Measurements from ENCODE around the gene NKD1. TPM values are rescaled to one million over a fixed set of nuclear protein-coding genes. Genes with fewer than 3 reads are reported as not detected.
A peak's percentile ranks its signal among the peaks of the same experiment; 100 is the strongest.

The NKD1 gene
- total and polyA plus RNA-seq, 2 donors from 2014 or later = 1.1 to 9.9 TPM

DNA sequence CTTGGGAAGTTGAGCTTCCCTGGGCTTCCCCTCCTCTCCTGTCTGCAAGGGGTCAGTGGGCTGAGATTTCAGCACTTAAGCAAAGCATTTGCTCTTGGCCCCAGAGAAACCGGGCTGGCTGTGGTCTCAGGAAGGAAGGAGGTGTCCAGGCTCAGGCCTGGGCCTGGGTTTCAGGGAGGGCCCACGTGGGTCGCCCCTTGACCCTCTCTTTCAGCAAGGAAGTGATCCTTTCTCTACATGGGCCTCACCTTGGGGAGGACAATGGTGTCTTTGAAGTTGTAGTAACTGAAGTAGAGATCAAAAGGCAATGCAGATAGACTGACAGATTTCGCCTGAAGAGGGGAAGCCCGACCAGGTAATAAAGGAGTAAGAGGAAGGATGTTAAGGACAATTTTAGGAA, 147.9 kb downstream of the NKD1 start:
- Histone ChIP-seq H3K36me3 (ENCODE audit: control insufficient read depth in 2 of 3, insufficient read depth in 3 of 3, low read length in 3 of 3) (no peaks in the 10 kb centered on the region), H3K4me1 (ENCODE audit: control insufficient read depth in 2 of 3, insufficient read depth in 2 of 3, low read depth in 1 of 3, low read length in 3 of 3) (peaks cover 0 to 8% (median 0%) of the 10 kb centered on the region in 3 donors), H3K9me3 (ENCODE audit: control insufficient read depth in 2 of 3, insufficient read depth in 1 of 3, low read length in 3 of 3) (no peaks in the 10 kb centered on the region), H3K9ac (ENCODE audit: low read length in 3 of 3) (no peak overlapping the region), H3K27ac (ENCODE audit: low read depth in 2 of 2, low read length in 2 of 2) (peak overlapping the region in 1 of 2 donors; percentile 9), H3K4me3 (ENCODE audit: low read length in 3 of 3) (no peak overlapping the region), H3K27me3 (ENCODE audit: control insufficient read depth, insufficient read depth, low read length) (no peaks in the 10 kb centered on the region)
- DNase-seq (no peak), FAIRE-seq (no peak)
- intact Hi-C loops (cut with DNase I) = no loop called here
- TF ChIP-seq, protein P1, sequence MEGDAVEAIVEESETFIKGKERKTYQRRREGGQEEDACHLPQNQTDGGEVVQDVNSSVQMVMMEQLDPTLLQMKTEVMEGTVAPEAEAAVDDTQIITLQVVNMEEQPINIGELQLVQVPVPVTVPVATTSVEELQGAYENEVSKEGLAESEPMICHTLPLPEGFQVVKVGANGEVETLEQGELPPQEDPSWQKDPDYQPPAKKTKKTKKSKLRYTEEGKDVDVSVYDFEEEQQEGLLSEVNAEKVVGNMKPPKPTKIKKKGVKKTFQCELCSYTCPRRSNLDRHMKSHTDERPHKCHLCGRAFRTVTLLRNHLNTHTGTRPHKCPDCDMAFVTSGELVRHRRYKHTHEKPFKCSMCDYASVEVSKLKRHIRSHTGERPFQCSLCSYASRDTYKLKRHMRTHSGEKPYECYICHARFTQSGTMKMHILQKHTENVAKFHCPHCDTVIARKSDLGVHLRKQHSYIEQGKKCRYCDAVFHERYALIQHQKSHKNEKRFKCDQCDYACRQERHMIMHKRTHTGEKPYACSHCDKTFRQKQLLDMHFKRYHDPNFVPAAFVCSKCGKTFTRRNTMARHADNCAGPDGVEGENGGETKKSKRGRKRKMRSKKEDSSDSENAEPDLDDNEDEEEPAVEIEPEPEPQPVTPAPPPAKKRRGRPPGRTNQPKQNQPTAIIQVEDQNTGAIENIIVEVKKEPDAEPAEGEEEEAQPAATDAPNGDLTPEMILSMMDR (IDR thresholded peaks at IDR 0.05; ENCODE audit: borderline replicate concordance, extremely low read depth, insufficient read depth) = no peak

DNA sequence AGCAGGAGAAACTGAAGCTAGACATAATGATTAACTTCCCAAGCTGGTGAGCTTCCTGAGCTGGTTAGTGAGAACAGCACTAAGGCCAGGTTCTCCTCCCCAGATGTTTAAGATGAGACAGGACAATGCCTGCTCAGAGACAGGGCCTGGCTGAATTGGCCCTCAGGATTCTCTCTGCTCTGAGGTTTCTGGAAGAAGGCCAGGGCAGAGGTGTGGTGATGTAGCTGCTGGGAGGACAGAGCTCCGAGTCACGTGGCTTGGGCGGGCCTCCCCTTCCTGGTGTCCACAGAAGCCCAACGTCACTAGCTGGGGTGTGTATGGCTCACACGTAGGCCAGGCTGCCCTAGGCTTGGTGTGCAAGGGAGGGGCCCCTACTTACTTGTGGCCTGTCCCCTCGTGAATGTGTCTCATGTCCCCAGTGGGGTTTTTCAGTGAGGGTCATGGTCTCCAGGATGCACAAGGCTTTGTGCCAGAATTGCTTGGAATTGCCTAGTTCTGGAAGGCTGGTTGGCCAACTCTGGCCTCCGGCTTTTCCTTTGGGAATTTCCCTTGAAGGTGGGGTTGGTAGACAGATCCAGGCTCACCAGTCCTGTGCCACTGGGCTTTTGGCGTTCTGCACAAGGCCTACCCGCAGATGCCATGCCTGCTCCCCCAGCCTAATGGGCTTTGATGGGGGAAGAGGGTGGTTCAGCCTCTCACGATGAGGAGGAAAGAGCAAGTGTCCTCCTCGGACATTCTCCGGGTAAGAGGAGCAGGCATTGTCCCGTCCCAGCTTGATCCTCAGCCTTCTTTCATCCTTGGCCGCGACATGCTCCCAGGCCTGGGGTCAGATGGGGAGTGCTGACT, 148.6 kb downstream of the NKD1 start:
- H3K9ac ChIP-seq (ENCODE audit: low read length in 3 of 3) = no peak overlapping the region
- no peaks in the 10 kb centered on the region for H3K27me3 ChIP-seq (ENCODE audit: control insufficient read depth, insufficient read depth, low read length)
- peaks cover 0 to 8% (median 0%) of the 10 kb centered on the region in 3 donors for H3K4me1 ChIP-seq (ENCODE audit: control insufficient read depth in 2 of 3, insufficient read depth in 2 of 3, low read depth in 1 of 3, low read length in 3 of 3)
- peak in 2 of 5 donors; percentile 54 to 94 for DNase-seq
- H3K9me3 ChIP-seq (ENCODE audit: control insufficient read depth in 2 of 3, insufficient read depth in 1 of 3, low read length in 3 of 3) = no peaks in the 10 kb centered on the region
- H3K36me3 ChIP-seq (ENCODE audit: control insufficient read depth in 2 of 3, insufficient read depth in 3 of 3, low read length in 3 of 3) = no peaks in the 10 kb centered on the region
- TF ChIP-seq, protein P1 (IDR thresholded peaks at IDR 0.05; ENCODE audit: borderline replicate concordance, extremely low read depth, insufficient read depth) = no peak
- intact Hi-C loops (cut with DNase I) = no loop called here
- FAIRE-seq = no peak
- no peak overlapping the region for H3K4me3 ChIP-seq (ENCODE audit: low read length in 3 of 3)
- peak overlapping the region; percentile 13 to 47 for H3K27ac ChIP-seq (ENCODE audit: low read depth in 2 of 2, low read length in 2 of 2)

DNA sequence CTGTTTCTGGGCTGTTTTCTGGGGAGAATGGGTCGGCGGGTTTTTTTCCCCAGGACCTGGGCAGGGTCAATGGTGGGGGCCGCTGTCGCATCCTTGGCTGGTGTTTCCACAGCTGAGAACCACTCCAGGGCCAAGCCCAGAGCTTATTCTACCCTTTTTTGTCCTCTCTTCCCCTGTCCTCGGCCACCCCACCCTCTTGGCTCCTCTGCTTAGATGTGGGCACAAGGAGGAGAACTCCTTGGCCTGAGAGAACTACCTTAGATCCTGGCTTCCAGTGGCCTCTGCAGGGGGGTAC, 149.2 kb downstream of the NKD1 start:
- intact Hi-C loops (cut with DNase I) = no loop called here
- H3K27ac ChIP-seq (ENCODE audit: low read depth in 2 of 2, low read length in 2 of 2) = peak overlapping the region in 1 of 2 donors; percentile 47
- H3K9me3 ChIP-seq (ENCODE audit: control insufficient read depth in 2 of 3, insufficient read depth in 1 of 3, low read length in 3 of 3) = no peaks in the 10 kb centered on the region
- FAIRE-seq (no peak), DNase-seq (no peak)
- H3K27me3 ChIP-seq (ENCODE audit: control insufficient read depth, insufficient read depth, low read length) = no peaks in the 10 kb centered on the region
- H3K4me3 ChIP-seq (ENCODE audit: low read length in 3 of 3) = peak overlapping the region in 1 of 3 donors; percentile 55
- H3K36me3 ChIP-seq (ENCODE audit: control insufficient read depth in 2 of 3, insufficient read depth in 3 of 3, low read length in 3 of 3) = no peaks in the 10 kb centered on the region
- TF ChIP-seq, protein P1 (IDR thresholded peaks at IDR 0.05; ENCODE audit: borderline replicate concordance, extremely low read depth, insufficient read depth) = no peak
- peaks cover 0 to 8% (median 0%) of the 10 kb centered on the region in 3 donors for H3K4me1 ChIP-seq (ENCODE audit: control insufficient read depth in 2 of 3, insufficient read depth in 2 of 3, low read depth in 1 of 3, low read length in 3 of 3)
- peak overlapping the region in 1 of 3 donors; percentile 37 for H3K9ac ChIP-seq (ENCODE audit: low read length in 3 of 3)

All from kidney (tissue), 14 donors.